IPS-18a (cell line): Measurements from ENCODE around the gene STUB1.

Source experiments
- H3K27ac ChIP-seq: one replicate; pipeline ENCODE4 v1.5.1; 2013; ENCODE audit warnings: low read length
- H3K27me3 ChIP-seq: one replicate; pipeline ENCODE4 v1.6.1; 2013; ENCODE audit warnings: mild to moderate bottlenecking, low read length; ENCODE audit not compliant: control insufficient read depth, insufficient read depth
- H3K36me3 ChIP-seq: one replicate; pipeline ENCODE4 v1.6.1; 2013; ENCODE audit warnings: low read depth, low read length; ENCODE audit not compliant: control insufficient read depth
- H3K4me1 ChIP-seq: one replicate; pipeline ENCODE4 v1.6.1; 2013; ENCODE audit warnings: low read depth, low read length; ENCODE audit not compliant: control insufficient read depth
- H3K4me3 ChIP-seq: one replicate; pipeline ENCODE4 v1.5.1; 2013; ENCODE audit warnings: low read length
- H3K9ac ChIP-seq: one replicate; pipeline ENCODE4 v1.6.1; 2013; ENCODE audit warnings: mild to moderate bottlenecking, low read length, moderate library complexity
- H3K9me3 ChIP-seq: one replicate; pipeline ENCODE4 v1.6.1; 2013; ENCODE audit warnings: low read depth, low read length; ENCODE audit not compliant: control insufficient read depth

Gene STUB1

DNA sequence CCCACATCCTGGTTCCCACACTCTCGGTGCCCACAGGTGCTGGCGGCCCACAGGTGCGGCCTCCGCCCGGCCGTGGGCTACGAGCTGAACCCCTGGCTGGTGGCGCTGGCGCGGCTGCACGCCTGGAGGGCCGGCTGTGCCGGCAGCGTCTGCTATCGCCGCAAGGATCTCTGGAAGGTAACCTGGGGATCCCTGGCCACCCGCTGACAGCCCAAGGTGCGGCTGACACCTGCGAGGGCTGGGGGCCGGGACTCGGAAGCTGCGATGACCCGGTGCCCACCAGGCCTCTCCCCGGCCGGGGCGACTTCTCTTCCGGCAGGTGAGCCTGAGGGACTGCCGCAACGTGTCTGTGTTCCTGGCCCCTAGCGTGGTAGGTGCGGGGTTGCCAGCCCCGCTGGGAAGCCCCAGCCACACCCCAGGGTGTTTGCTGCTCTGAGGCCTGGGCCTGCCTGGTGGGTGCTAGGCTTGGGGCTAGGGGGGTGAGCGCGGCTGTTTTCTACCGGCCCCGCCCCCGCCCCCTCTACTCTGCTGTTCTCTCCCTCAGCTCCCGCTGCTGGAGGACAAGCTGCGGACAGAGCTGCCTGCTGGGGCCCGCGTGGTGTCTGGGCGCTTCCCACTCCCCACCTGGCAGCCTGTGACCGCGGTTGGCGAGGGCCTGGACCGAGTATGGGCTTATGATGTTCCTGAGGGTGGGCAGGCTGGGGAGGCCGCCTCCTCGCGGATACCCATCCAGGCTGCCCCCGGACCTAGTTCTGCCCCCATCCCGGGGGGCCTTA is 41.7 kb downstream of the STUB1 start:
- Histone ChIP-seq H3K9me3 (no peaks in the 10 kb centered on the region), H3K27ac (no peak overlapping the region), H3K4me3 (no peak overlapping the region), H3K27me3 (peaks cover 13% of the 10 kb centered on the region), H3K9ac (no peak overlapping the region), H3K4me1 (peaks cover 9% of the 10 kb centered on the region), H3K36me3 (no peaks in the 10 kb centered on the region)

GRCh38 chr16:722835-723633 is 42.8 kb downstream of the STUB1 start:
- Histone ChIP-seq H3K27me3 (peaks cover 18% of the 10 kb centered on the region), H3K4me1 (peaks cover 9% of the 10 kb centered on the region), H3K9ac (no peak overlapping the region), H3K9me3 (no peaks in the 10 kb centered on the region), H3K4me3 (no peak overlapping the region), H3K36me3 (no peaks in the 10 kb centered on the region), H3K27ac (no peak overlapping the region)

DNA sequence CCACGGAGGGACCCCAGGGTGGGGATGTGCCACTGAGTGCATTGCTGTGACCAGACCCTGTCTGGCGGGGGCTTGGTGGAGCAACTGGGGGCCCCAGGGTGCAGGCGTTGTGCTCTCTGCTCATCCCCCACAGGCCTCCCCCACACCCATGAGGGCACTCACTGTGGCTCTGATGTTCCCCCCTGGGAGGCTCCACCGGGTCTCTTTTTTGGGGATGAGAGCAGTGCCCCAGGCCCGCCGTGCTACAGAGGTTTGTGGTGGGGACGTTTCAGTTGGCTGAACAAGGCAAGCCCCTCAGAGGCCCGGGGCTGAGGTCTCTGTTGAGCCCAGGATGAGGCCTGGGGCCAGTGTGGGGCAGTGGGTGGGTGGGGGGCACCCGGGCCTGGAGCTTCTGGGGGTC is 43.5 kb downstream of the STUB1 start:
- Histone ChIP-seq H3K27ac (no peak overlapping the region), H3K4me1 (peaks cover 9% of the 10 kb centered on the region), H3K9me3 (no peaks in the 10 kb centered on the region), H3K27me3 (peaks cover 18% of the 10 kb centered on the region), H3K4me3 (no peak overlapping the region), H3K36me3 (no peaks in the 10 kb centered on the region), H3K9ac (no peak overlapping the region)

GRCh38 chr16:724188-725040 is 44.2 kb downstream of the STUB1 start:
- H3K27ac ChIP-seq, result no peak overlapping the region

GRCh38 chr16:725041-725376 is 44.8 kb downstream of the STUB1 start:
- H3K9me3 ChIP-seq, result no peaks in the 10 kb centered on the region
- no peak overlapping the region for H3K4me3 ChIP-seq
- no peak overlapping the region for H3K9ac ChIP-seq
- no peak overlapping the region for H3K27ac ChIP-seq
- no peaks in the 10 kb centered on the region for H3K36me3 ChIP-seq
- H3K27me3 ChIP-seq, result peaks cover 18% of the 10 kb centered on the region
- peaks cover 3% of the 10 kb centered on the region for H3K4me1 ChIP-seq

More at GRCh38 chr16:724188-725040, 44.2 kb downstream of the STUB1 start:
- Histone ChIP-seq H3K36me3 (no peaks in the 10 kb centered on the region), H3K4me1 (peaks cover 9% of the 10 kb centered on the region), H3K27me3 (peaks cover 18% of the 10 kb centered on the region), H3K4me3 (no peak overlapping the region), H3K9me3 (no peaks in the 10 kb centered on the region), H3K9ac (no peak overlapping the region)

GRCh38 chr16:725463-726187 is 45.4 kb downstream of the STUB1 start:
- H3K9ac ChIP-seq, result no peak overlapping the region
- H3K4me1 ChIP-seq, result no peaks in the 10 kb centered on the region
- no peaks in the 10 kb centered on the region for H3K9me3 ChIP-seq
- H3K27ac ChIP-seq, result no peak overlapping the region
- H3K4me3 ChIP-seq, result peak overlapping the region; percentile 59
- H3K36me3 ChIP-seq, result no peaks in the 10 kb centered on the region
- H3K27me3 ChIP-seq, result peaks cover 18% of the 10 kb centered on the region

DNA sequence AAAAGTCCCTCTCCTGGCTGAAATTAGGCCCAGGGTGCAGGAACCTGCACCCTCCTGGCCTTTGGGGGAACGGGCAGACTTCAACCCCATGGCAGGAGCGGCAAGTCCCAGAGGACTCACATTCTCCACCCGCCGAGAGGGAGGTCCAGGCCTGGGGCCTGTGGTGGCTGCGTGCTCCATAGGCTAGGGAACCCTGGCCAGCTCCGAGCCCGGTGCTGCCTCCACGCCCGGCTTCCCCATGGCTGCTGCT is 45.9 kb downstream of the STUB1 start:
- no peak overlapping the region for H3K9ac ChIP-seq
- H3K36me3 ChIP-seq, result no peaks in the 10 kb centered on the region
- no peak overlapping the region for H3K27ac ChIP-seq
- H3K4me3 ChIP-seq, result peak overlapping the region; percentile 59
- H3K9me3 ChIP-seq, result no peaks in the 10 kb centered on the region
- H3K4me1 ChIP-seq, result no peaks in the 10 kb centered on the region
- H3K27me3 ChIP-seq, result peaks cover 18% of the 10 kb centered on the region

- H3K4me1 ChIP-seq, result no peaks in the 10 kb centered on the region
- peak within 1 kb of the TSS; percentile 36 for H3K9ac ChIP-seq
Observed at GRCh38 chr16:726438-727290, 46.5 kb downstream of the STUB1 start, which contains the start of the genes CCDC78 and HAGHL. Gene CCDC78 (minus strand): TSS chr16:726443. CDS start chr16:726367, 76 bp downstream. Gene HAGHL (plus strand): TSS chr16:727106. CDS start chr16:727510, 404 bp downstream.

DNA sequence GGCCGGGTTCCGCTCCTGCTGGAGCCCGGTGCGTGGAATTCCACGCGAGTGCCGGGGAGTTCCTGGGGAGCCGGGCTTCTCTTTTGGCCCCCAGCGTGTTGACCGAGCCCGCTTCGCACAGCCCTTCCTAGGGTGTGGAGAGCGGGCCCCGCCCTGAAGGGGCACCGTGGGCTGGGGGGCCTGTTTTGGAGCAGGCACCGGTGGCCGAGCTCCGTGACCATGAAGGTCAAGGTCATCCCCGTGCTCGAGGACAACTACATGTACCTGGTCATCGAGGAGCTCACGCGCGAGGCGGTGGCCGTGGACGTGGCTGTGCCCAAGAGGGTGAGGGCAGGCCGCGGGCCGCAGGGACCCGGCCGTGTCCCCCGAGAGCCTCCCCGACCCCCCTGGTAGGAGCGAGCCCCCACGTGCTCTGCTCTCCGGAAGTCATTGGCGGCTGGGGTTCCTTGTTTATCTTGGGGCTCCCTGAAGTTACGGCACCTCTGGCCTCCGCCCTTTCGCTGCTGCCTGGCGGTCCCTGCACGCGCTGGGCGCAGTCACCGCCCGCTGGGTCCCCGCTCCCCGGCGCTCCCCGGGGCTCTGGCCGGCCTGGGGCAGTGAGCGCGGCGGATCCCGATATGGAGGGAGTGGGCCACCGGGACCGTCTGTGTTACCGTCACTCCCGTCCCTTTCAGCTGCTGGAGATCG is 47.2 kb downstream of the STUB1 start:
- peak overlapping the region; percentile 36 for H3K9ac ChIP-seq
- H3K27me3 ChIP-seq, result peaks cover 18% of the 10 kb centered on the region
- H3K4me1 ChIP-seq, result no peaks in the 10 kb centered on the region
- H3K4me3 ChIP-seq, result peak overlapping the region; percentile 73
- H3K9me3 ChIP-seq, result no peaks in the 10 kb centered on the region
- H3K27ac ChIP-seq, result no peak overlapping the region
- no peaks in the 10 kb centered on the region for H3K36me3 ChIP-seq

More at GRCh38 chr16:726438-727290, 46.5 kb downstream of the STUB1 start, which contains the start of the genes CCDC78 and HAGHL:
- H3K27ac ChIP-seq, result no peak within 1 kb of the TSS
- H3K27me3 ChIP-seq, result peaks cover 18% of the 10 kb centered on the region
- peak within 1 kb of the TSS; percentile 73 for H3K4me3 ChIP-seq
- no peaks in the 10 kb centered on the region for H3K9me3 ChIP-seq
- H3K36me3 ChIP-seq, result no peaks in the 10 kb centered on the region
